WI38 (cell line): ENCODE data around the gene CHD5.

ENCODE experiments used
- H3K4me3 ChIP-seq: 2 replicates; pipeline ENCODE4 v1.5.1; 2011; ENCODE audit warnings: low read depth, mild to moderate bottlenecking, control low read depth, low read length
- CTCF ChIP-seq: IDR thresholded peaks from 2 replicates; pipeline ENCODE4 v1.5.1; 2012; ENCODE audit warnings: low read depth, mild to moderate bottlenecking, control low read depth, low read length

The CHD5 gene

GRCh38 chr1:6136516-6137220 lies 43.5 kb downstream of the CHD5 start:
- no peak for TF ChIP-seq CTCF

GRCh38 chr1:6134741-6135510 lies 45.2 kb downstream of the CHD5 start:
- H3K4me3 ChIP-seq, result no peak overlapping the region
- TF ChIP-seq CTCF, result no peak

More at GRCh38 chr1:6136516-6137220, 43.5 kb downstream of the CHD5 start:
- no peak overlapping the region for H3K4me3 ChIP-seq

- no peak overlapping the region for H3K4me3 ChIP-seq
- no peak for TF ChIP-seq CTCF
Measured at GRCh38 chr1:6134206-6134605, 45.9 kb downstream of the CHD5 start.

- TF ChIP-seq CTCF, result no peak
- H3K4me3 ChIP-seq, result no peak overlapping the region
Measured at GRCh38 chr1:6133146-6133895, 46.8 kb downstream of the CHD5 start.

- H3K4me3 ChIP-seq, result no peak overlapping the region
- TF ChIP-seq CTCF, result no peak
Measured at GRCh38 chr1:6131561-6131960, 48.6 kb downstream of the CHD5 start.

GRCh38 chr1:6130596-6130995 lies 49.5 kb downstream of the CHD5 start:
- TF ChIP-seq CTCF, result no peak
- H3K4me3 ChIP-seq, result no peak overlapping the region
